Measurements from ENCODE around the gene AUTS2.

Gene AUTS2

DNA sequence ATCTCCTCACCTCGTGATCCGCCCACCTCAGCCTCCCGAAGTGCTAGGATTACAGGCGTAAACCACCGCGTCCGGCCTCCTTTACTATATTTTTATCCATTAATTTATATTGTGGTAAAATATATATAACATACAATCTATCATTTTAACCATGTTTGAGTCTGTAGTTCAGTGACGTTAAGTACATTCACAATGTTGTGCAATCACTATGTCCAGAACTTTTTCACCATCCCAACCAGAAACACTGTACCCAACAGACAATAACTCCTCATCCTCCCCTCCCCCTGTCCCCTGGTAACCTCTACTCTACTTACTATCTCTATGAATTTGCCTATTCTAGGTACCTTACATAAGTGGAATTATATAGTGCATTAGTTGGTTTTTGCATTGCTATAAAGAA, 1236.1 kb downstream of the AUTS2 start:
- DNase-seq, result no peak

DNA sequence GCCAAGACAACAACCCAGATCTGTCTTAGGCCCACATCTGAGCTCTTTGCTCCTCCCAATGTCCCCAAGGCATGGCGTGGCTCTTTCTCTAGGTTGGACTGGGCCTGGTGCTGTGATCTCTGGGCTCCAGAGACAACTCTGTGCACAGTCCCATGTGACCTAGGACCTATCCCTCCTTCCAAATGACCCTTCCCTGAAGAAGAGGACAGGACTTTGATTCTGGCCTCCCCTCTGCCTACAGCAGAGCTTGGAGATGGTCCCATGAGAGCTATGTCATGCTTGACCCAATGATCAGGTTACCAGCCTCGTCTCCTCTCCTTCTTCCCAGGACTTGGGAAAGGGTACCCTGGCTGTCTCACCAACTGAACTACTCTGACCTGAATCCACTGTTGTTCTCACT, 1237.4 kb downstream of the AUTS2 start:
- DNase-seq, result no peak

DNA sequence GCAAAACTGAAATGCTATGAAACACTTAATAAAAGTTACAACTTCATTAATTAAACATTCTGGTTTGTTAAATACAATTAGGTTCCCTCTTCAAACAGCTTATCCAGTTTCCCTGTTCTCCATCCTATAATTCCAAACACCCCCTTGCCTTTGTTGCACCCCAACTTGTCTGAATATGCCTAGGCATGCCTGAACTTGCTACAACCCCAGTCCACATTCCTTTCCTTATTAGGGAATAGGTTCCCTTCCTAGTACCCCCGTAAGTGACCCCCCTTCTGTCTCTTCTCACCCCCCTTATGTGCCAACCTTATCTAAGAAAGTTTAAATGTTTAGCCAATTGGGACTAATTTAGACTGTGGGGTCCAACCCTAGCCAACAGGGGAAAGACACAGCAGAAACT, 1238.0 kb downstream of the AUTS2 start:
- DNase-seq, result no peak

DNA sequence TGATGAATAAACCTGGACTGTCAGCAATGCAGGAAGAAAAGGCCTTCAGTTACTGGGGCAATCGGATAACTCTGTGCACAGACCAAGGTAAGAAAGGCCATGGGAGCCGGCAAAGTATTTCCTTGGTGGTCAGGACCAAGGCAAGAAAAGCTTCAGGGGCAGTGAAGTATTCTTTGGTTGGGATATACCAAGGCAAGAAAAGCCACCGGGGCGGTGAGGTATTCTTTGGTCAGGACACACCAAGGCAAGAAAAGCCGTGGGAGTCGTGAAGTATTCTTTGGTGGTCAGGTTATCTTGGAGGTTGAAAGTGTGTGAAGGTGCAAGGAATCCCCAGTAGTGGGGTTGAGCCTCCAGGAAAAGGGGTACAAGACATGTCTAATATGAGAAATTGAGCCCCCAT, 1238.7 kb downstream of the AUTS2 start:
- DNase-seq, result no peak

DNA sequence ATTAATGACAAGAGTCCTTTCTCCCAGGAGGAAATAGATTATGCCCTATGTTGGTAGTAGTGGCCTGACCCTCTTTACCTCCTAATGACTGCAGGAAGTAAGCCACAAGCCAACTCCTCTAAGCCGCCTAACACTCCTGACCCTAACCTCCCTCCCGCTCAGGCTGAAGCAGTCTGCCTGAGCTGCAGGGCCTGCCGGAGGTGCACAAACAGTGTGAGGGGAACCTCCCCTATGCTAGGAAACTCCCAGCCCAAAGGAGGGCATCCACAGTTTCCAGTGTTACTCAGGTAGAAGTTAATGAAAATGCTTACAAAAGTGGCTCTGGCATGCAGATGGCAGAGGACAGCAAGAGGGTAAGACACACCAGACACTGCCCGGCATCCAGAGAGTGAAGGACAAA, 1239.3 kb downstream of the AUTS2 start:
- DNase-seq, result no peak

DNA sequence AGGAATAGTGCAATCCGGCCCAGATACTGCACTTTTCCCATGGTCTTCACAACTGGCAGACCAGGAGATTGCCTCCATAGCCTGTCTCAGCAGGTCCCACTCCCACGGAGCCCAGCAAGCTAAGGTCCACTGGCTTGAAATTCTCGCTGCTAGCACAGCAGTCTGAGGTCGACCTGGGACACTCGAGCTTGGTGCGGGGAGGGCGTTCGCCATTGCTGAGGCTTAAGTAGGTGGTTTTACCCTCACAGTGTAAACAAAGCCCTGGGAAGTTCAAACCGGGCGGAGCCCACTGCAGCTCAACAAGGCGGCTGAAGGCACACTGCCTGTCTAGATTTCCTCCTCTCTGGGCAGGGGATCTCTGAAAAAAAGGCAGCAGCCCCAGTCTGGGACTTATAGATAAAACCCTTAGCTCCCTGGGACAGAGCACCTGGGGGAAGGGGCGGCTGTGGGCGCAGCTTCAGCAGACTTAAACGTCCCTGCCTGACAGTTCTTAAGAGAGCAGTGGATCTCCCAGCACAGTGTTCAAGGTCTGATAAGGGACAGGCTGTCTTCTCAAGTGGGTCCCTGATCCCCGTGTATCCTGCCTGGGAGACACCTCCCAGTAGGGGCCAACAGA, 1240.1 kb downstream of the AUTS2 start:
- no peak for DNase-seq
